Bone marrow (tissue), 2 donors: Measurements from ENCODE around the gene MALL.
"Not testable (repeated sequence)": the region's sequence is repeated elsewhere in the genome, so short reads cannot be mapped to it uniquely, and the experiment has no call there.

Experiments
- DNase-seq, 2 donors: peaks; one replicate each; lab custom pipeline; 2025; lab: John Stamatoyannopoulos, UW

MALL gene

GRCh38 chr2:110049769-110050168 is 65.9 kb downstream of the MALL start:
- not testable (repeated sequence) for DNase-seq

- not testable (repeated sequence) for DNase-seq
Observed at GRCh38 chr2:110048255-110049197, 67.1 kb downstream of the MALL start.

- not testable (repeated sequence) for DNase-seq
Observed at GRCh38 chr2:110047225-110047624, 68.4 kb downstream of the MALL start.

GRCh38 chr2:110041941-110042660 is 73.5 kb downstream of the MALL start:
- DNase-seq: not testable (repeated sequence)

- DNase-seq: not testable (repeated sequence)
Observed at GRCh38 chr2:110037336-110037735, 78.3 kb downstream of the MALL start.

GRCh38 chr2:110035384-110035783 is 80.2 kb downstream of the MALL start:
- not testable (repeated sequence) for DNase-seq

- not testable (repeated sequence) for DNase-seq
Observed at GRCh38 chr2:110034935-110035334, 80.7 kb downstream of the MALL start.
